Measurements from ENCODE around the gene PMPCA. TPM values are rescaled to one million over a fixed set of nuclear protein-coding genes. Genes with fewer than 3 reads are reported as not detected.

PMPCA gene
- total RNA-seq, 1 experiment from 2014 or later = 116 TPM

GRCh38 chr9:136443687-136444086 lies 33.2 kb downstream of the PMPCA start (continued):
- TF ChIP-seq, protein P1, sequence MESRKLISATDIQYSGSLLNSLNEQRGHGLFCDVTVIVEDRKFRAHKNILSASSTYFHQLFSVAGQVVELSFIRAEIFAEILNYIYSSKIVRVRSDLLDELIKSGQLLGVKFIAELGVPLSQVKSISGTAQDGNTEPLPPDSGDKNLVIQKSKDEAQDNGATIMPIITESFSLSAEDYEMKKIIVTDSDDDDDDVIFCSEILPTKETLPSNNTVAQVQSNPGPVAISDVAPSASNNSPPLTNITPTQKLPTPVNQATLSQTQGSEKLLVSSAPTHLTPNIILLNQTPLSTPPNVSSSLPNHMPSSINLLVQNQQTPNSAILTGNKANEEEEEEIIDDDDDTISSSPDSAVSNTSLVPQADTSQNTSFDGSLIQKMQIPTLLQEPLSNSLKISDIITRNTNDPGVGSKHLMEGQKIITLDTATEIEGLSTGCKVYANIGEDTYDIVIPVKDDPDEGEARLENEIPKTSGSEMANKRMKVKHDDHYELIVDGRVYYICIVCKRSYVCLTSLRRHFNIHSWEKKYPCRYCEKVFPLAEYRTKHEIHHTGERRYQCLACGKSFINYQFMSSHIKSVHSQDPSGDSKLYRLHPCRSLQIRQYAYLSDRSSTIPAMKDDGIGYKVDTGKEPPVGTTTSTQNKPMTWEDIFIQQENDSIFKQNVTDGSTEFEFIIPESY (IDR thresholded peaks at IDR 0.05; ENCODE audit: extremely low read depth, insufficient replicate concordance, low read length) = no peak
- TF ChIP-seq YY1 (IDR thresholded peaks at IDR 0.05; ENCODE audit: extremely low read depth, insufficient replicate concordance, low read depth, low read length) (no peak), SP1 (IDR thresholded peaks at IDR 0.05; ENCODE audit: low read depth) (no peak), CEBPB (IDR thresholded peaks at IDR 0.05; ENCODE audit: low read depth) (no peak), EGR1 (IDR thresholded peaks at IDR 0.05; ENCODE audit: low read depth) (no peak), CBX3 (IDR thresholded peaks at IDR 0.05; ENCODE audit: low read depth) (no peak)

DNA sequence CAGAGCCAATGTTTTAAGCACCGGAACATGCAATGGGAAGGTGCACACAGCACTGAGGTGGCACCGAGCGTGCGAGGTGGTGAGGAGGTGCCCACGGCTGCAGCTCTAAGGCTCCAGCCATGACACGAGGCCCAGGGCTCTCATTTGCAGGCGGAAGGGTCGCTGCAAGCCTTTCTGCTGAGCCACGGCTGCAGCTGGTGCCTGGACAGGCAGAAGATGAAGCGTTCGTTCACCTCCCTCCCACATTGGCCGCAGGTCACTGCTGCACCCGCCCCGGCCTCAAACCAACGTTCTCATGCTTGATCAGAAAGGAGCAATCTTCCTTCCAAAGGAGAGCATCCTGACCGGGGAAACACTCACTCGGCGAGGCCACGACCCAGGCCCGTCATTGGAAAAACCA lies 33.6 kb downstream of the PMPCA start:
- Histone ChIP-seq H3K9ac (ENCODE audit: low read length) (no peak overlapping the region), H4K20me1 (ENCODE audit: insufficient read depth) (no peaks in the 10 kb centered on the region), H3K9me3 (ENCODE audit: control insufficient read depth in 1 of 2, insufficient read depth in 1 of 2, low read depth in 1 of 2, low read length in 2 of 2) (no peaks in the 10 kb centered on the region), H2AFZ (ENCODE audit: low read depth, low read length, poor library complexity, severe bottlenecking) (no peak overlapping the region), H3K36me3 (ENCODE audit: control insufficient read depth in 1 of 2, insufficient read depth in 2 of 2, low read length in 2 of 2) (peaks cover 24 to 47% of the 10 kb centered on the region in 2 experiments), H3K4me1 (ENCODE audit: control insufficient read depth in 1 of 2, insufficient read depth in 2 of 2, low read length in 2 of 2) (peaks cover 0 to 4% of the 10 kb centered on the region in 2 experiments; a peak in 2 of 4 replicates), H3K79me2 (ENCODE audit: insufficient read depth, low read length) (peaks cover 2% of the 10 kb centered on the region; the same call in 1 of the 2 replicates), H3K4me3 (replicated peaks in 1 of 2; ENCODE audit: low read depth in 1 of 2, low read length in 2 of 2) (no peak overlapping the region), H3K9me2 (ENCODE audit: insufficient read depth) (no peaks in the 10 kb centered on the region), H3K27ac (ENCODE audit: low read depth, low read length) (no peak overlapping the region), H3K27me3 (ENCODE audit: insufficient read depth, low read length) (no peaks in the 10 kb centered on the region), H3K4me2 (ENCODE audit: low read length) (no peak overlapping the region)
- TF ChIP-seq EGR1 (IDR thresholded peaks at IDR 0.05; ENCODE audit: low read depth) (no peak), CBX3 (IDR thresholded peaks at IDR 0.05; ENCODE audit: low read depth) (no peak), ZNF274 (IDR thresholded peaks at IDR 0.05; ENCODE audit: low read depth, low read length) (no peak)
- intact Hi-C loops (cut with micrococcal nuclease) = no loop called here
- ChIA-PET POLR2A (no interaction called here), CTCF (interaction anchor here (1.5 kb wide), 1 partner anchor 40 kb away, joined by 3 read pairs; no protein-coding TSS in a partner anchor), RAD21 (ENCODE audit: low non-redundant PET in 1 of 2, low total read pairs in 2 of 2, uncharacterized antibody in 2 of 2, unreplicated experiment in 2 of 2) (no interaction called here)
- DNase-seq (ENCODE audit: low read depth, low spot score) (no peak), ATAC-seq (no peak)
- no TSS peak for BruUV-seq (replicated peaks)
